IMR-90 (cell line): ENCODE measurements around the gene RUFY4.

ENCODE experiments used
- MXI1 ChIP-seq: IDR thresholded peaks from 2 replicates; pipeline ENCODE4 v1.6.1; 2012; ENCODE audit warnings: low read depth, mild to moderate bottlenecking, low read length, moderate library complexity, borderline replicate concordance
- POLR2A ChIP-seq: IDR thresholded peaks from 2 replicates; pipeline ENCODE4 v1.6.1; 2012; ENCODE audit warnings: mild to moderate bottlenecking, low read depth, low read length
- RAD21 ChIP-seq: IDR thresholded peaks from 2 replicates; pipeline ENCODE4 v1.6.1; 2012; ENCODE audit warnings: low read length, improper control_type of control experiment

DNA sequence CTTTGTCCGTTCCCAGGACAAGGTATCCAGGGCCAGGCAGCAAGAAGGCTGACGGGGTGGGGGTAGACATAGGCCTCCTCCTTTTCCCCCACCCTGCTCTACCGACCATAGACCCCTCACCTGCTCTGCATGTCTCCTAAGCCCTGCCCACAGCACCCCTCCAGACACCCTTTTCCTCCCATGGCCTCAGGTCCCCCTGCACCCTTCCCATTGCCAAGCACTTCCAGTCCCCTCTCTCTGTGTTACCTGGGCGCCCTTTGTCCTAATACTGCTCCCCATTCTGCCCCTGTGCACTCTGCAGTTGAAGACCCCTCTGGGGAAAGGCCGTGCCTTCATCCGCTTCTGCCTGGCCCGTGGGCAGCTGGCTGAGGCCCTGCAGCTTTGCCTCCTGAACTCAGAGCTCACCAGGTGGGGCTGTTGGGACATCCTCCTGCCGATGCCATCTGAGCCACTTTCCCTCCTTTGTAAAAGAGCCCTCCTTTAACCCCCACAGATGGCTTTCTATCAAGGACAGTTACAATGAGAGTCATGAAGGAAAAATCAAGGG lies 3.5 kb downstream of the RUFY4 start:
- TF ChIP-seq POLR2A: no peak
- TF ChIP-seq RAD21: no peak
- TF ChIP-seq MXI1: no peak
